GM19463 (cell line): ENCODE measurements around the gene PCNX3.
"Not testable (repeated sequence)": the region's sequence is repeated elsewhere in the genome, so short reads cannot be mapped to it uniquely, and the experiment has no call there.

Experiments used
- ATAC-seq: cut with Tn5 transposase; IDR thresholded peaks from one replicate; pipeline ENCODE4 v1.9.1; 2021; ENCODE audit warnings: mild to moderate bottlenecking, moderate library complexity; ENCODE audit not compliant: unreplicated experiment

Gene PCNX3

DNA sequence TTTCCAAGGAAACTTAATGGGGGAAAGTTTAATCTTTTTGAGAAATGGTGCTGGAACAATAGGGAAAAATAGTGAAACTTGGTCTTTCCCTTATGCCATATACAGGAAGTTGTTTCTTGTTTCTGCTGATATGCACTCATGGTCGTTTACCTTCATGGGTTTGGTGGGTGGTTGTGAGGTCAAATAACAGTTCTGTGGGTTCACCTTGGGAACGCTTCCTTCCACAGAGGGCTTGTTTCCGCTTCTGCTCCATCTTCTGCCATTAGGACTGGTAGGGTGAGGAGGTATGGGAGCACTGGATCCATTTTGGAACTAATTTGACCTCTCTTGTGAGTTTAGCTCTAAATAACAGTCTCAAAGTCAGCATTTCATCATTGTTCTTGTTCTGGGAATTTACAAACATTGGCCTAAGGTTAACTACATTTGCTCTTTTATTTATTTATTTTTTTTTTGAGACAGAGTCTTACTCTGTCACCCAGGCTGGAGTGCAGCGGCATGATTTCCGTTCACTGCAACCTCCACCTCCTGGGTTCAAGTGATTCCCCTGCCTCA is 64.7 kb downstream of the PCNX3 start:
- no peak for ATAC-seq

DNA sequence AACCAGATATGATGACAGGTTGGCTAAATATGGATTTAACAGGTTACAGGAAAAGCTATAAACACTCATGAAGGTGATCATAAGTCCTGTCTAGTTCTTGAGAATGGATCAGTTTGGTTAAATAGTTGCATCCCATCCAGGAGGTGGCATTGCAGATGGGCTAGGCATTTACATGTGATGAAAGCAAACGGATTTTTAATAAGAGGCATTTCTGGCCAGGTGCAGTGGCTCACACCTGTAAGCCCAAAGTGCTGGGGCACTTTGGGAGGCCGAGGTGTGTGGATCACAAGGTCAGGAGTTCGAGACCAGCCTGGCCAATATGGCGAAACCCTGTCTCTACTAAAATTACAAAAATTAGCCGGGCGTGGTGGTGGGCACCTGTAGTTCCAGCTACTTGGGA is 67.9 kb downstream of the PCNX3 start:
- not testable (repeated sequence) for ATAC-seq

DNA sequence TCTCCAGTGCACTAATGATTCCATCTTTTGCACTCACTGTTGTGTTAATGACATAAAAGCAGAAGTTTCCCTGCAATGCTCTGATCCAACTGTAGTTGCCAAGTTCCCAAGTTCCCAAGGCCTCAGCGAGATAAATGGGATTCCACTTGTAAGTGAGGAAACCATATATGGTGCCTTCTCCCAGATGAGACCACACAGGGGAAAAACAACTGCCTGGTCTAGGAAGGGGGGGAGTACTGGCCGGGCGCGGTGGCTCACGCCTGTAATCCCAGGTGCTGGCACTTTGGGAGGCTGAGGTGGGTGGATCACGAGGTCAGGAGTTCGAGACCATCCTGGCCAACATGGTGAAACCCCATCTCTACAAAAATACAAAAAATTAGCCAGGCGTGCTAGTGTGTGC is 70.4 kb downstream of the PCNX3 start:
- no peak for ATAC-seq
